ENCODE data around the gene ROBO1. TPM values are rescaled to one million over a fixed set of nuclear protein-coding genes. Genes with fewer than 3 reads are reported as not detected.
"Not testable (repeated sequence)": the region's sequence is repeated elsewhere in the genome, so short reads cannot be mapped to it uniquely, and the experiment has no call there.

Gene ROBO1
- polyA plus RNA-seq, 2 donors = 4.7 to 12.0 TPM

DNA sequence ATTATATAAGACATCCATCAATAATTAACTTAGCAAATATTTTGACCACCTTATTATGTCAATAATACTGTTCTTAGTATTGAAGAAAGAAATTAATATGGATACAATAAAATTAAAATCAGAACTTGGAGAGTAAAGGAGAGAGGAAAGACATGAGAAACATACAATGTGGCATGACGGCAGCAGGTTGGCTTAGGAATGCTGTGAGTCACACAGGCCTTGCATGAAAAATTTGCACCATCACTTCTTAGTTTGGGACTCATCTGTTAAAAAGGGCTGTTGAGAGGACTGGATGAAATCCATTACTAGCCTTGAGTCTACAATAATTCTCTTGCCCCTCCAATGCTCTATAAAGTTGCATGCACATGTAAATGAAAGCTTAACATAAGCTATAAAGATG is 880.8 kb downstream of the ROBO1 start:
- H3K27me3 ChIP-seq (ENCODE audit: control insufficient read depth in 1 of 2, insufficient read depth in 2 of 2, low read length in 2 of 2) = no peaks in the 10 kb centered on the region
- H3K27ac ChIP-seq (ENCODE audit: low read depth in 2 of 2, low read length in 1 of 2) = no peak overlapping the region
- no peaks in the 10 kb centered on the region for H3K4me1 ChIP-seq (ENCODE audit: control insufficient read depth in 2 of 2, insufficient read depth in 2 of 2, low read length in 1 of 2)
- no peaks in the 10 kb centered on the region for H3K9me3 ChIP-seq (ENCODE audit: control insufficient read depth in 2 of 2, insufficient read depth in 1 of 2, low read depth in 1 of 2, low read length in 1 of 2)
- H3K36me3 ChIP-seq (ENCODE audit: control insufficient read depth in 2 of 2, insufficient read depth in 2 of 2, low read length in 1 of 2) = no peaks in the 10 kb centered on the region
- H3K4me3 ChIP-seq (ENCODE audit: low read depth in 1 of 2, low read length in 2 of 2) = no peak overlapping the region
- WGBS, 2 donors = 46 to 68% methylated on average over 1 of the region's 1 CpG

DNA sequence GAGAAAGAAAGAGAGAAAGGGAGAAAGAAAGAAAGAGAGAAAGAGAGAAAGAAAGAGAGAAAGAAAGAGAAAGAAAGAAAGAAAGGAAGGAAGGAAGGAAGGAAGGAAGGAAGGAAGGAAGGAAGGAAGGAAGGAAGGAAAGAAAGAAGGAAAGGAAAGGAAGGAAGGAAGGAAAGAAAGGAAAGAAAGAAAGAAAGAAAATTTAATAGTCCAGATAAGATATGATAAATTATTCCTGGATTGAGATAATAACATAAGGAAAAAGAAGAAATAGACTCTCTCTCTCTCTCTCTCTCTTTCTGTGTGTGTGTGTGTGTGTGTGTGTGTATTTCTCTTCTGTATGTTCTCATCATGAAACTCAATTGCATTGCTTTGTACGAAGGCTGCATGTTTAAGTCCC is 883.2 kb downstream of the ROBO1 start:
- not testable (repeated sequence) for H3K4me3 ChIP-seq (ENCODE audit: low read depth in 1 of 2, low read length in 2 of 2); H3K36me3 ChIP-seq (ENCODE audit: control insufficient read depth in 2 of 2, insufficient read depth in 2 of 2, low read length in 1 of 2); H3K9me3 ChIP-seq (ENCODE audit: control insufficient read depth in 2 of 2, insufficient read depth in 1 of 2, low read depth in 1 of 2, low read length in 1 of 2); H3K27ac ChIP-seq (ENCODE audit: low read depth in 2 of 2, low read length in 1 of 2); H3K27me3 ChIP-seq (ENCODE audit: control insufficient read depth in 1 of 2, insufficient read depth in 2 of 2, low read length in 2 of 2); H3K4me1 ChIP-seq (ENCODE audit: control insufficient read depth in 2 of 2, insufficient read depth in 2 of 2, low read length in 1 of 2)
- 77 to 89% methylated on average over 1 of the region's 1 CpG for WGBS, 2 donors

GRCh38 chr3:78882251-78882650 is 885.5 kb downstream of the ROBO1 start:
- no peaks in the 10 kb centered on the region for H3K27me3 ChIP-seq (ENCODE audit: control insufficient read depth in 1 of 2, insufficient read depth in 2 of 2, low read length in 2 of 2)
- no peaks in the 10 kb centered on the region for H3K4me1 ChIP-seq (ENCODE audit: control insufficient read depth in 2 of 2, insufficient read depth in 2 of 2, low read length in 1 of 2)
- no peaks in the 10 kb centered on the region for H3K36me3 ChIP-seq (ENCODE audit: control insufficient read depth in 2 of 2, insufficient read depth in 2 of 2, low read length in 1 of 2)
- no peak overlapping the region for H3K4me3 ChIP-seq (ENCODE audit: low read depth in 1 of 2, low read length in 2 of 2)
- no peak overlapping the region for H3K27ac ChIP-seq (ENCODE audit: low read depth in 2 of 2, low read length in 1 of 2)
- no peaks in the 10 kb centered on the region for H3K9me3 ChIP-seq (ENCODE audit: control insufficient read depth in 2 of 2, insufficient read depth in 1 of 2, low read depth in 1 of 2, low read length in 1 of 2)
- WGBS, 2 donors = 87 to 93% methylated on average over 6 of the region's 6 CpGs

GRCh38 chr3:78881501-78881900 is 886.3 kb downstream of the ROBO1 start:
- H3K27ac ChIP-seq (ENCODE audit: low read depth in 2 of 2, low read length in 1 of 2) = no peak overlapping the region
- no peaks in the 10 kb centered on the region for H3K27me3 ChIP-seq (ENCODE audit: control insufficient read depth in 1 of 2, insufficient read depth in 2 of 2, low read length in 2 of 2)
- no peak overlapping the region for H3K4me3 ChIP-seq (ENCODE audit: low read depth in 1 of 2, low read length in 2 of 2)
- H3K4me1 ChIP-seq (ENCODE audit: control insufficient read depth in 2 of 2, insufficient read depth in 2 of 2, low read length in 1 of 2) = no peaks in the 10 kb centered on the region
- no peaks in the 10 kb centered on the region for H3K9me3 ChIP-seq (ENCODE audit: control insufficient read depth in 2 of 2, insufficient read depth in 1 of 2, low read depth in 1 of 2, low read length in 1 of 2)
- H3K36me3 ChIP-seq (ENCODE audit: control insufficient read depth in 2 of 2, insufficient read depth in 2 of 2, low read length in 1 of 2) = no peaks in the 10 kb centered on the region
- 74 to 76% methylated on average over 2 of the region's 2 CpGs for WGBS, 2 donors

- no peaks in the 10 kb centered on the region for H3K9me3 ChIP-seq (ENCODE audit: control insufficient read depth in 2 of 2, insufficient read depth in 1 of 2, low read depth in 1 of 2, low read length in 1 of 2)
- no peaks in the 10 kb centered on the region for H3K4me1 ChIP-seq (ENCODE audit: control insufficient read depth in 2 of 2, insufficient read depth in 2 of 2, low read length in 1 of 2)
- no peak overlapping the region for H3K4me3 ChIP-seq (ENCODE audit: low read depth in 1 of 2, low read length in 2 of 2)
- H3K27me3 ChIP-seq (ENCODE audit: control insufficient read depth in 1 of 2, insufficient read depth in 2 of 2, low read length in 2 of 2) = no peaks in the 10 kb centered on the region
- WGBS, 2 donors = 73 to 80% methylated on average over 8 of the region's 8 CpGs
- H3K36me3 ChIP-seq (ENCODE audit: control insufficient read depth in 2 of 2, insufficient read depth in 2 of 2, low read length in 1 of 2) = no peaks in the 10 kb centered on the region
- H3K27ac ChIP-seq (ENCODE audit: low read depth in 2 of 2, low read length in 1 of 2) = no peak overlapping the region
These were observed 887.0 kb downstream of the ROBO1 start for GRCh38 chr3:78880603-78881461.

DNA sequence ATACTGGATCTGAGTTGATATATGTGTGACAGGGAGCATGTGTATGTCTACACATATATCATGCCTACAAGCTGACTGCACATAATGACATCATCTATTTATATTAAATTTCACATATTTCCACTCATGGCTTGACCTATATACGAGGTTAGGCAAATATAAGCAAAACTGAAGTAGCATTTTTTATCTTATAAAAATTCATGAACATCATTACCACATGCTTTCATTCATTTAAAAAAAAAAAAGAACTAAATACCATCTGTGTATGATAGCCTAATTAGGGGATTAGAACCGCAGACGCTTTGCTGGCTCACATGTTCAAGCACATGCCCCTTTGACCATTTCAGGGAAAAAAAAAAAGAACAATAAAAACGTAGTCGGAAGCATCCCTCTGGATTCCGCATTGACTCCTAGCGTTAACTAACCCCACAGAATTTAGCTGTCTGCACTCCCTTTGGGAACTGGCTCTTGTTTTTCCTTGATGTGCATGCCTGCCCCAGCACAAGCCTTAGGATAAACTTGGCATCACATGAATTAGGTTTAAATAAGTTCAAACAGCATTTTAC is 888.4 kb downstream of the ROBO1 start:
- H3K27ac ChIP-seq (ENCODE audit: low read depth in 2 of 2, low read length in 1 of 2) = no peak overlapping the region
- 64 to 75% methylated on average over 7 of the region's 7 CpGs for WGBS, 2 donors
- no peak overlapping the region for H3K4me3 ChIP-seq (ENCODE audit: low read depth in 1 of 2, low read length in 2 of 2)
- no peaks in the 10 kb centered on the region for H3K4me1 ChIP-seq (ENCODE audit: control insufficient read depth in 2 of 2, insufficient read depth in 2 of 2, low read length in 1 of 2)
- H3K27me3 ChIP-seq (ENCODE audit: control insufficient read depth in 1 of 2, insufficient read depth in 2 of 2, low read length in 2 of 2) = no peaks in the 10 kb centered on the region
- H3K9me3 ChIP-seq (ENCODE audit: control insufficient read depth in 2 of 2, insufficient read depth in 1 of 2, low read depth in 1 of 2, low read length in 1 of 2) = no peaks in the 10 kb centered on the region
- no peaks in the 10 kb centered on the region for H3K36me3 ChIP-seq (ENCODE audit: control insufficient read depth in 2 of 2, insufficient read depth in 2 of 2, low read length in 1 of 2)

GRCh38 chr3:78878789-78879188 is 889.0 kb downstream of the ROBO1 start:
- Histone ChIP-seq H3K36me3 (ENCODE audit: control insufficient read depth in 2 of 2, insufficient read depth in 2 of 2, low read length in 1 of 2) (no peaks in the 10 kb centered on the region), H3K27ac (ENCODE audit: low read depth in 2 of 2, low read length in 1 of 2) (no peak overlapping the region), H3K4me1 (ENCODE audit: control insufficient read depth in 2 of 2, insufficient read depth in 2 of 2, low read length in 1 of 2) (no peaks in the 10 kb centered on the region), H3K27me3 (ENCODE audit: control insufficient read depth in 1 of 2, insufficient read depth in 2 of 2, low read length in 2 of 2) (no peaks in the 10 kb centered on the region), H3K9me3 (ENCODE audit: control insufficient read depth in 2 of 2, insufficient read depth in 1 of 2, low read depth in 1 of 2, low read length in 1 of 2) (no peaks in the 10 kb centered on the region), H3K4me3 (ENCODE audit: low read depth in 1 of 2, low read length in 2 of 2) (no peak overlapping the region)
- WGBS, 2 donors = 19 to 25% methylated on average over 1 of the region's 1 CpG

- Histone ChIP-seq H3K27me3 (ENCODE audit: control insufficient read depth in 1 of 2, insufficient read depth in 2 of 2, low read length in 2 of 2) (no peaks in the 10 kb centered on the region), H3K27ac (ENCODE audit: low read depth in 2 of 2, low read length in 1 of 2) (no peak overlapping the region), H3K4me3 (ENCODE audit: low read depth in 1 of 2, low read length in 2 of 2) (no peak overlapping the region), H3K4me1 (ENCODE audit: control insufficient read depth in 2 of 2, insufficient read depth in 2 of 2, low read length in 1 of 2) (no peaks in the 10 kb centered on the region), H3K9me3 (ENCODE audit: control insufficient read depth in 2 of 2, insufficient read depth in 1 of 2, low read depth in 1 of 2, low read length in 1 of 2) (no peaks in the 10 kb centered on the region), H3K36me3 (ENCODE audit: control insufficient read depth in 2 of 2, insufficient read depth in 2 of 2, low read length in 1 of 2) (no peaks in the 10 kb centered on the region)
- 89 to 90% methylated on average over 4 of the region's 4 CpGs for WGBS, 2 donors
These were observed 889.8 kb downstream of the ROBO1 start for GRCh38 chr3:78878011-78878410.

DNA sequence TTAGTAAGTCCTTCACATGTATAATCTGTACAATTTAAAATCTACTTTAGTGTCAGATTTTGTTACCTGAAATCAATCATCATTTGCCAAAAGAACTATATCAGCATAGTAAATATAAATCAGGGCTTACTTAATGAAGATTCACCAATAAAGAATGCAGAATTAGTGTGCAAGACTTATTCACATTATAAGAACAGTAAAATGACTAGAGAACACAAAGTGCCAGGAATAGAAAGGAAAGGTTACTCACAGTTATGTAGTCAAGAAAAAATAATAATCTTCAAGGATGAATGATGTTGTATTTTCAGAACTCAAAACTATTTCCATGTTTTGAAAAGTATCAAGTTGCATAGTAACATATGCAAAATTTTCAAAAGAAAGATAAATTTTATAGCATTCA is 891.9 kb downstream of the ROBO1 start:
- H3K36me3 ChIP-seq (ENCODE audit: control insufficient read depth in 2 of 2, insufficient read depth in 2 of 2, low read length in 1 of 2) = no peaks in the 10 kb centered on the region
- no peaks in the 10 kb centered on the region for H3K4me1 ChIP-seq (ENCODE audit: control insufficient read depth in 2 of 2, insufficient read depth in 2 of 2, low read length in 1 of 2)
- H3K9me3 ChIP-seq (ENCODE audit: control insufficient read depth in 2 of 2, insufficient read depth in 1 of 2, low read depth in 1 of 2, low read length in 1 of 2) = no peaks in the 10 kb centered on the region
- H3K27ac ChIP-seq (ENCODE audit: low read depth in 2 of 2, low read length in 1 of 2) = no peak overlapping the region
- H3K4me3 ChIP-seq (ENCODE audit: low read depth in 1 of 2, low read length in 2 of 2) = no peak overlapping the region
- no peaks in the 10 kb centered on the region for H3K27me3 ChIP-seq (ENCODE audit: control insufficient read depth in 1 of 2, insufficient read depth in 2 of 2, low read length in 2 of 2)

DNA sequence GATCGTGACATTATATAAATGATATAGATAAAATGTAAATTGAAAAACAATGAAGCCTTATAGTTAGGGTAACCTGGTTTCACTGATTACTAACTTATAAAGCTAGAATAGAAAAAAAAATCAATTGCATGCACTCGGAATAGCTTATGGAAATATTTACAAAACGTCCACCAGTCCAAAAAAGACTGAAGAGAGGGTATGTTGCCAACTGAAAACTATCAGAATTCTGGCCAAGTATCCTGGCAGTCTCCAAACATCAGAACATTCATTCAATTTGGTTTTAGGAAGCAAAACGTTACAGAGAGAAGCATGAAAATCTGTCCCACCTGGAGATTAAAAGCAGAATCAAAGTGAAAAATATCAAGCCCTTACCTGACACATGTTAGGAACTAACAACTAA is 892.4 kb downstream of the ROBO1 start:
- Histone ChIP-seq H3K27ac (ENCODE audit: low read depth in 2 of 2, low read length in 1 of 2) (no peak overlapping the region), H3K36me3 (ENCODE audit: control insufficient read depth in 2 of 2, insufficient read depth in 2 of 2, low read length in 1 of 2) (no peaks in the 10 kb centered on the region), H3K27me3 (ENCODE audit: control insufficient read depth in 1 of 2, insufficient read depth in 2 of 2, low read length in 2 of 2) (no peaks in the 10 kb centered on the region), H3K9me3 (ENCODE audit: control insufficient read depth in 2 of 2, insufficient read depth in 1 of 2, low read depth in 1 of 2, low read length in 1 of 2) (no peaks in the 10 kb centered on the region), H3K4me1 (ENCODE audit: control insufficient read depth in 2 of 2, insufficient read depth in 2 of 2, low read length in 1 of 2) (no peaks in the 10 kb centered on the region), H3K4me3 (ENCODE audit: low read depth in 1 of 2, low read length in 2 of 2) (no peak overlapping the region)
- 34 to 43% methylated on average over 4 of the region's 4 CpGs for WGBS, 2 donors

All from esophagus (tissue), 2 donors.